Measurements from ENCODE around the gene LARGE1. TPM values are rescaled to one million over a fixed set of nuclear protein-coding genes. Genes with fewer than 3 reads are reported as not detected.
A peak's percentile ranks its signal among the peaks of the same experiment; 100 is the strongest.

Gene LARGE1
- polyA plus RNA-seq, 1 experiment: 8.5 TPM

GRCh38 chr22:33605666-33606065 lies 314.6 kb downstream of the LARGE1 start:
- ChIA-PET POLR2A (no interaction called here), CTCF (interaction anchor here (0.9 kb wide), 1 partner anchor 15 kb away, joined by 3 read pairs; no protein-coding TSS in a partner anchor)
- Histone ChIP-seq H3K4me3 (ENCODE audit: low read depth, low read length) (no peak overlapping the region), H3K27me3 (ENCODE audit: control insufficient read depth, insufficient read depth, low read length) (no peaks in the 10 kb centered on the region), H3K36me3 (ENCODE audit: control insufficient read depth, insufficient read depth, low read length) (no peaks in the 10 kb centered on the region)
- TF ChIP-seq CTCF (IDR thresholded peaks at IDR 0.05; ENCODE audit: insufficient read depth, low read depth, low read length): no peak
- no peak for DNase-seq (ENCODE audit: low read depth)

- Histone ChIP-seq H3K4me3 (ENCODE audit: low read depth, low read length) (no peak overlapping the region), H3K36me3 (ENCODE audit: control insufficient read depth, insufficient read depth, low read length) (no peaks in the 10 kb centered on the region), H3K27me3 (ENCODE audit: control insufficient read depth, insufficient read depth, low read length) (no peaks in the 10 kb centered on the region)
- DNase-seq (ENCODE audit: low read depth): peak; percentile 44
- ChIA-PET CTCF (interaction anchor here (0.9 to 1.1 kb wide), 2 partner anchors 13 to 15 kb away, joined by 3 read pairs; no protein-coding TSS in a partner anchor), POLR2A (no interaction called here)
- no peak for TF ChIP-seq CTCF (IDR thresholded peaks at IDR 0.05; ENCODE audit: insufficient read depth, low read depth, low read length)
Observed at GRCh38 chr22:33605221-33605620, 315.1 kb downstream of the LARGE1 start.

- ChIA-PET POLR2A (no interaction called here), CTCF (no interaction called here)
- DNase-seq (ENCODE audit: low read depth): no peak
- no peak for TF ChIP-seq CTCF (IDR thresholded peaks at IDR 0.05; ENCODE audit: insufficient read depth, low read depth, low read length)
- Histone ChIP-seq H3K4me3 (ENCODE audit: low read depth, low read length) (no peak overlapping the region), H3K27me3 (ENCODE audit: control insufficient read depth, insufficient read depth, low read length) (no peaks in the 10 kb centered on the region), H3K36me3 (ENCODE audit: control insufficient read depth, insufficient read depth, low read length) (no peaks in the 10 kb centered on the region; the same call in 1 of the 2 replicates)
Observed at GRCh38 chr22:33601062-33601461, 319.2 kb downstream of the LARGE1 start.

- CTCF ChIA-PET: interaction anchor here (1.1 kb wide), 1 partner anchor 22 kb away, joined by 3 read pairs; no protein-coding TSS in a partner anchor
- H3K27me3 ChIP-seq (ENCODE audit: control insufficient read depth, insufficient read depth, low read length): no peaks in the 10 kb centered on the region
- no peak for DNase-seq (ENCODE audit: low read depth)
Observed at GRCh38 chr22:33600595-33600994, 319.7 kb downstream of the LARGE1 start.

GRCh38 chr22:33600113-33600512 lies 320.2 kb downstream of the LARGE1 start:
- ChIA-PET POLR2A (no interaction called here), CTCF (interaction anchor here (1.1 kb wide), 1 partner anchor 22 kb away, joined by 3 read pairs; no protein-coding TSS in a partner anchor)
- Histone ChIP-seq H3K4me3 (ENCODE audit: low read depth, low read length) (no peak overlapping the region), H3K36me3 (ENCODE audit: control insufficient read depth, insufficient read depth, low read length) (no peaks in the 10 kb centered on the region; the same call in 1 of the 2 replicates), H3K27me3 (ENCODE audit: control insufficient read depth, insufficient read depth, low read length) (no peaks in the 10 kb centered on the region)
- no peak for TF ChIP-seq CTCF (IDR thresholded peaks at IDR 0.05; ENCODE audit: insufficient read depth, low read depth, low read length)
- DNase-seq (ENCODE audit: low read depth): no peak

More at GRCh38 chr22:33600595-33600994, 319.7 kb downstream of the LARGE1 start:
- no peak for TF ChIP-seq CTCF (IDR thresholded peaks at IDR 0.05; ENCODE audit: insufficient read depth, low read depth, low read length)
- no peak overlapping the region for H3K4me3 ChIP-seq (ENCODE audit: low read depth, low read length)
- POLR2A ChIA-PET: no interaction called here
- H3K36me3 ChIP-seq (ENCODE audit: control insufficient read depth, insufficient read depth, low read length): no peaks in the 10 kb centered on the region; the same call in 1 of the 2 replicates

All from BJ (cell line).